Skin of body (tissue), 2 donors: ENCODE results near the gene TPRA1. TPM values are rescaled to one million over a fixed set of nuclear protein-coding genes. Genes with fewer than 3 reads are reported as not detected.

Experiments used
- DNase-seq: peaks from one replicate; lab custom pipeline; 2025; lab: John Stamatoyannopoulos, UW
- total RNA-seq: library from RNA; depleted of rRNA; stranded (reverse); fragments of >200 nt; gene quantifications from one replicate; pipeline ENCODE4 v1.2.3, GENCODE V29; 2014

TPRA1 gene
- total RNA-seq: 19.2 TPM

GRCh38 chr3:127590593-127591465 lies at the start of gene TPRA1:
TSS of gene TPRA1 (minus strand) at chr3:127590733. CDS start at chr3:127580146, 10,587 bp downstream.
- DNase-seq: peak; percentile 97

DNA sequence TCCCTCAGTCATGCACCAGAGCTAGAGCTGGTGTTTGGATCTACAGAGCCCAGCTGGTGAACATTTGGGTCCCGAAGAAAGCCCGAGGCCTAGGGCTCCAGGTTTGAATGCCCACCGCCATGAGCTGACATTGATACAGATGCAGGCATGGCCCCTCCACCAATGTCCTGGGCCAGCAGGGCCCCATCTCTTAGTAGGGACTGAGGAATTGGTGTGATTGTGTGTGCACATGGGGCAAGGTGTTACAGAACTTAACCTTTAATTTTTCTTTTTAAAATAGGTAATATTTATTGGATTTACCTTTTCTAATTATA lies 49.5 kb upstream of the TPRA1 start:
- no peak for DNase-seq

GRCh38 chr3:127639173-127640041 lies 48.9 kb upstream of the TPRA1 start:
- no peak for DNase-seq

DNA sequence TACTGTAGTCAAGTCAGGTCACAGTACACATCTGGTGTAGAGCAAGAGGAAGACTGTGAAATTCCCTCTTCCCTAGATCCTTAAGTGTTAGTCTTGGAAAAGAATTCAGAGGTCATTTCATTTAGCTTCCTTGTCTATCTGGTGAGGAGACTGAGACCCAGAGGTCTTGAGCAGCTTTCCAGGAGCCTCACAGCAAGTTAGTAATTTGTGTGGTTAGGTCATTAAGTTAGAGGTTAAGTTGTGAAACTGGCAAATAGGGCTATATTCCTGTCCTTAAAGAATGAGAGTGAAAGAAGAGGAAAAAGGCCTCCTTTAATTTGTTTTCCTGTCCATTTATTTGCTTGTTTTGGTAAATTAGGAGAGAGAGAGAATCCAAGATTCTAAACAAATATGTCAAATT lies 47.4 kb upstream of the TPRA1 start:
- DNase-seq: no peak

GRCh38 chr3:127637546-127637945 lies 47.0 kb upstream of the TPRA1 start:
- no peak for DNase-seq

GRCh38 chr3:127634653-127635052 lies 44.1 kb upstream of the TPRA1 start:
- DNase-seq: no peak

GRCh38 chr3:127632035-127632820 lies 41.7 kb upstream of the TPRA1 start:
- no peak for DNase-seq

DNA sequence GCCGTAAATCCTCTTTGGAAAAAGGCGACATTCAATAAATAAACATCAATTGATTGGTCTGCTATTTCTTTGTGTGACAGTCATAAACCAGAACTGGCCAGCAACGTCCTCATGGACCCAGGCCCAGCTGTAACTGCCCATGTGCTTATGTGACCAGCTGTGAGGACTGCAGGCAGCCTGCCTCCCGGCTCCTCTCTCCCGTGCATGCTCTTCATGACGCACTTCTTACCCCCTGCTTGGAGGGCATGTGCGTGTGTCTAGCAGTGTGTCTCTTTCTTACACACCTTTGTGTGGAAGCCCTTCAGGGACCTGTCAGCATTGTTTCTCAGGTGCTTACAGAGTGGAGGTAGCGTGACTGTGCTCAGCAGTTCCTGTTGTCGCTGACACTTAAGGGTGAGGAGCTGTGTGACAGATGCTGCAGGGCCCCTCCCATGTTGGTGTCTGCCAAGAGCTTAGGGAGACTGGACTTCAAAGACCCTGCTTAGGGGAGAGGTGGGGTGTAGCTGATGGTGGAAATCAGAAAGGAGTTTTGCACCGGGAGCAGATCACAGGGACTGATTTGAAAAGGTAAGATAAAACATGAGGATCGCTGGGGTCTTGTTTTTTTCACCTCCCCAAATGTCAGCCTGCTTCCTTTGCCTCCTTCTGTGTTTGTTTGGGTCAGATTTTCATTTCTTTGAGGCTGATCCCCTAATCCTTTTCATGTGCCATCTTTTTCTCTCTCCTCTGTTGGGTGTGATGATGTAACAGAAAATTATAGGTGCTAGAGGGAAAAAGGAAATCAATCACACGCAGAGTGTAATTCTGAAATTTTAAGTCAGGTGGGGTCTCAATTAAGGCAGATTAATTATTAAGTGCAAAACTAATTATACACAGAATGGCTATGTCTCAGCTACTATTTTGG lies 40.5 kb upstream of the TPRA1 start:
- no peak for DNase-seq

DNA sequence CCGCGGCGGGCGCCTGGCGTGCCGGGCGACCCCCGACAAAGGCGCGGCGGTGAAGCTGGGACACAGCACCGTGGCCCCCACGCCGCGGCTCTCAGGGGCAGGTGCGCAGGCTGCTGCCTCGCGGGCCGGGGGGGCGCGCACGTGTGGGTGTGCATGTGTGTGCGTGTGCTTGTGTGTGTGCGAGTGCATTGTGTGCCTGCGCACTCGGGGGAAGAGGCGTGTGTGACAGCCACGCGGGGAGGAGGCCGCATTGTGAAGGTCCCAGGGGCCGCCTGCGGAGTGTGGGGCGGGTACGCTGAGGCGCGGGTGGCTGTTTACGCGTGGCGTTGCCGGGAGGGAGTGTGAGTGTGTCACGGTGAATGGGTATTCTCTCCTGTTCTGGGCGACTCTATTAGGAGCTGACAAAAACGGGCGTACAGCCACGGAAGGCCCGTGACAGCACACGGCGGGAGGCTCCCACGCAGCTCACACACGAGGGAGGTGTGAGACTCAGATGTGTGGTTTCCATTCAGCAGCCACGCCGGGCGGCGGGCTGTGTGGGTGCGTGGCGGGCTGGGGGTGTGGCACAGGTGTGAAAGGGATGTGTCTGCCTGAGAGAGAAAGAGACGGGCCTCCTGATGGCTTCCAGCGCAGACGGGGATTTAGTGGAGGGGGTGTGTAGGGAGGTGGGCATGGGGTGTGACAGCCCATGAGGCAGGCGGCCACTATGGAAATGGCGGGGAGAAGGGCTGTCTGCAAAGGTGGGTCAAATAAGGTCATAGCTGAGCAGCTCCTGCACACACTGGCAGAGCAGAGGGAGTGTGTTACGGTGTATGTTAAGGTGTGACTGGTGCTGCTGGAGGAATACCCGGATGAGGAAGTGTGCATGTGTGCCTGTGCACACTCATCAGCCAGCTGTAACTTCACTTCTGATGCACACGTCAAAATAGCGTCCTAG lies 39.2 kb upstream of the TPRA1 start:
- no peak for DNase-seq

GRCh38 chr3:127628788-127629466 lies 38.4 kb upstream of the TPRA1 start, which contains the start of gene PODXL2:
TSS of gene PODXL2 (plus strand) at chr3:127629185. CDS start at chr3:127629220, 35 bp downstream.
- peak; percentile 14 for DNase-seq

- no peak for DNase-seq
These were observed 37.9 kb upstream of the TPRA1 start for GRCh38 chr3:127628426-127628787.

DNA sequence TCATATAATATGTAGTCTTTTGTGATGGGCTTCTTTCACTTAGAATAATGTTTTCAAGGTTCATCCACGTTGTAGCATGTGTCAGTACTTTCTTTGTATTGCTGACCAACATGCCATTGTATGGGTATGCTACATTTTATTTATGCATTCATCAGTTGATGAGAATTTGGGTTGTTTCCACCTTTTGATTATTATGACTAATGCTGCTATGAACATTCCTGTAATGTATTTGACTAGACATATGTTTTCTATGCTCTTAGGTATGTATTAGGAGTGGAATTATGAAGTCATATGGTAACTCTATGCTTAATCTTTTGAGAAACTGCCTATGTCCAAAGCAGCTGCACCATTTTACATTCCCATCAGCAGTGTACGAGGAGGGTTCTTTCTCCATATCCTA lies 35.3 kb upstream of the TPRA1 start:
- no peak for DNase-seq

DNA sequence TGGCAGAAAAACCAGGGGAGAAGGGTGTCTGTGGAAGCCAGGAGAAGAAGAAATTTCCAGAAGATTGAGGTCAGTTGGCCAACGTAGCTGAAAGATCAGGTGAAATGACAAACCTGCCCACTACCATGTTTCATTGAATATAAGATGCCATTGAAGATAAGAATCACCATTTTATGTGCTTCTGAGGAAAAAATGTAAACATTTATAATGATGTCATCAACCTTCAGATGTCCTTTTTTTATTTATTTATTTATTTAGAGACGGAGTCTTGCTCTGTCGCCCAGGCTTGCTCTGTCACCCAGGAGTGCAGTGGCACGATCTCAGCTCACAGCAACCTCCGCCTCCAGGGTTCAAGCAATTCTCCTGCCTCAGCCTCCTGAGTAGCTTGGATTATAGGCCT lies 33.5 kb upstream of the TPRA1 start:
- DNase-seq: no peak

DNA sequence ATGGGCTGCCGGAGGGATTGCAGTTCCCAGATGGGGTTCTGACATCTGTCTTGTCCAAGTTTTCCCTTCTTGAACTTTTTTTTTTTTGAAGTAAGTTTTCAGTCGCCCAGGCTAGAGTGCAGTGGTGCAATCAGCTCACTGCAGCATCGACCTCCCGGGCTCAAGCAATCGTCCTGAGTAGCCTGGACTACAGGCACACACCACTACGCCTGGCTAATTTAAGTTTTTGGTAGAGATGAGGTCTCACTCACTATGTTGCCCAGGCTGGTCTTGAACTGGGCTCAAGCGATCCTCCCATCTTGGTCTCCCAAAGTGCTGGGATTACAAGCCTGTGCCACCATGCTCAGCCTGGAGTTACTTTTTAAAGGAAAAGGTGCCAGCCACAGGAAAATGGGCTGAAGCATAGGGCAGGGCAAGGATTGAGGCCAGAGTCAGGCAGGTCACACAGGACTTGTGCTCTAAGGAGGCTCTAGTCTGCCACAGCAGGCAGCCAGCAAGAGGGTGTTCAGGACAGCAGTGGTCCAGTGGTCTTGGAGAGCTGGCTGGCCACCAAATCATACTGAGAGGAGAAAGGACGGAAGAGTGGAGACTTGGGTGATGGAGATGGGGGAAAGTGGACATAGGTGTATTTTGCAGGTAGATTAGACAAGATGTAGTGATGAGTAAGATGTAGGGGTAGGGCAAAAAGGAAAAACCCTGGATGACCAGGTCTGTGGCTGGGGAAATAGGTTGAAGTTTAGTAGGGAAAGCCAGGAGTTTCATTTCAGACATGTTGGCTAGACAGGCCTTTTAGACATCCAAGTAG lies 32.4 kb upstream of the TPRA1 start:
- DNase-seq: no peak

GRCh38 chr3:127622031-127622430 lies 31.5 kb upstream of the TPRA1 start:
- no peak for DNase-seq

GRCh38 chr3:127620637-127621375 lies 30.3 kb upstream of the TPRA1 start:
- DNase-seq: no peak

- no peak for DNase-seq
These were observed 28.4 kb upstream of the TPRA1 start for GRCh38 chr3:127618891-127619290.
